ENCODE results near the gene KDM3A. TPM values are rescaled to one million over a fixed set of nuclear protein-coding genes. Genes with fewer than 3 reads are reported as not detected.

The KDM3A gene
- total RNA-seq, 1 experiment from 2014 or later: 52.6 TPM

GRCh38 chr2:86400321-86400720 is 40.9 kb upstream of the KDM3A start:
- POLR2A ChIA-PET: no interaction called here
- H3K9ac ChIP-seq (ENCODE audit: low read length): no peak overlapping the region
- H3K27me3 ChIP-seq (ENCODE audit: insufficient read depth, low read length): no peaks in the 10 kb centered on the region
- ATAC-seq (no peak), DNase-seq (ENCODE audit: low read depth, low spot score) (no peak)
- intact Hi-C loops (cut with micrococcal nuclease): no loop called here
- no peaks in the 10 kb centered on the region for H4K20me1 ChIP-seq (ENCODE audit: insufficient read depth)
- H3K9me3 ChIP-seq (ENCODE audit: control insufficient read depth in 1 of 2, insufficient read depth in 1 of 2, low read depth in 1 of 2, low read length in 2 of 2): no peaks in the 10 kb centered on the region
- no peak overlapping the region for H3K27ac ChIP-seq (ENCODE audit: low read depth, low read length)
- no peak overlapping the region for H3K4me2 ChIP-seq (ENCODE audit: low read length)
- RAD21 ChIA-PET (ENCODE audit: low non-redundant PET in 1 of 2, low total read pairs in 2 of 2, uncharacterized antibody in 2 of 2, unreplicated experiment in 2 of 2): interaction anchor here in 1 of 2 experiments (0.7 kb wide), 1 partner anchor 207 kb away, joined by 4 read pairs; no protein-coding TSS in a partner anchor
- no peaks in the 10 kb centered on the region for H3K36me3 ChIP-seq (ENCODE audit: control insufficient read depth in 1 of 2, insufficient read depth in 2 of 2, low read length in 2 of 2)
- no peak overlapping the region for H2AFZ ChIP-seq (ENCODE audit: low read depth, low read length, poor library complexity, severe bottlenecking)
- no TSS peak for BruUV-seq (replicated peaks)
- CTCF ChIA-PET: no interaction called here
- H3K79me2 ChIP-seq (ENCODE audit: insufficient read depth, low read length): no peaks in the 10 kb centered on the region
- TF ChIP-seq TCF7L2 (IDR thresholded peaks at IDR 0.05; ENCODE audit: borderline replicate concordance, extremely low read depth, insufficient read depth, insufficient read length) (no peak), CBX3 (IDR thresholded peaks at IDR 0.05; ENCODE audit: low read depth) (no peak), POLR2AphosphoS5 (IDR thresholded peaks at IDR 0.05; ENCODE audit: low read depth, low read length) (no peak), RAD21 (IDR thresholded peaks at IDR 0.05; ENCODE audit: low read depth) (no peak), EGR1 (IDR thresholded peaks at IDR 0.05; ENCODE audit: low read depth) (no peak), FOSL1 (IDR thresholded peaks at IDR 0.05; ENCODE audit: low read depth) (no peak), SIN3A (IDR thresholded peaks at IDR 0.05; ENCODE audit: low read depth) (no peak), JUND (IDR thresholded peaks at IDR 0.05) (no peak)
- H3K4me3 ChIP-seq (replicated peaks in 1 of 2; ENCODE audit: low read depth in 1 of 2, low read length in 2 of 2): no peak overlapping the region
- H3K9me2 ChIP-seq (ENCODE audit: insufficient read depth): 0 out of 2 replicates have a peak, but pooled peaks cover 7% of the 10 kb centered on the region
- H3K4me1 ChIP-seq (ENCODE audit: control insufficient read depth in 1 of 2, insufficient read depth in 2 of 2, low read length in 2 of 2): no peaks in the 10 kb centered on the region

- no peaks in the 10 kb centered on the region for H3K79me2 ChIP-seq (ENCODE audit: insufficient read depth, low read length)
- H4K20me1 ChIP-seq (ENCODE audit: insufficient read depth): no peaks in the 10 kb centered on the region
- BruUV-seq (replicated peaks): no TSS peak
- H3K9me2 ChIP-seq (ENCODE audit: insufficient read depth): no peaks in the 10 kb centered on the region
- H3K27me3 ChIP-seq (ENCODE audit: insufficient read depth, low read length): no peaks in the 10 kb centered on the region
- DNase-seq (ENCODE audit: low read depth, low spot score): no peak
- RAD21 ChIA-PET (ENCODE audit: low non-redundant PET in 1 of 2, low total read pairs in 2 of 2, uncharacterized antibody in 2 of 2, unreplicated experiment in 2 of 2): no interaction called here
- H3K4me1 ChIP-seq (ENCODE audit: control insufficient read depth in 1 of 2, insufficient read depth in 2 of 2, low read length in 2 of 2): no peaks in the 10 kb centered on the region
- H3K4me3 ChIP-seq (replicated peaks in 1 of 2; ENCODE audit: low read depth in 1 of 2, low read length in 2 of 2): no peak overlapping the region
- POLR2A ChIA-PET: no interaction called here
- ATAC-seq: no peak
- no peaks in the 10 kb centered on the region for H3K36me3 ChIP-seq (ENCODE audit: control insufficient read depth in 1 of 2, insufficient read depth in 2 of 2, low read length in 2 of 2)
- no peaks in the 10 kb centered on the region for H3K9me3 ChIP-seq (ENCODE audit: control insufficient read depth in 1 of 2, insufficient read depth in 1 of 2, low read depth in 1 of 2, low read length in 2 of 2)
- no peak overlapping the region for H3K4me2 ChIP-seq (ENCODE audit: low read length)
- intact Hi-C loops (cut with micrococcal nuclease): no loop called here
- CTCF ChIA-PET: no interaction called here
- H3K27ac ChIP-seq (ENCODE audit: low read depth, low read length): no peak overlapping the region
- H3K9ac ChIP-seq (ENCODE audit: low read length): no peak overlapping the region
- H2AFZ ChIP-seq (ENCODE audit: low read depth, low read length, poor library complexity, severe bottlenecking): no peak overlapping the region
- TF ChIP-seq POLR2AphosphoS5 (IDR thresholded peaks at IDR 0.05; ENCODE audit: low read depth, low read length) (no peak), CEBPB (IDR thresholded peaks at IDR 0.05; ENCODE audit: low read depth) (no peak), YY1 (IDR thresholded peaks at IDR 0.05; ENCODE audit: extremely low read depth, insufficient replicate concordance, low read depth, low read length) (no peak), SIN3A (IDR thresholded peaks at IDR 0.05; ENCODE audit: low read depth) (no peak), SP1 (IDR thresholded peaks at IDR 0.05; ENCODE audit: low read depth) (no peak), CTCF (IDR thresholded peaks at IDR 0.05 in 2 of 3, conservative IDR thresholded peaks at IDR 0.05 in 1 of 3; ENCODE audit: borderline replicate concordance in 1 of 3, insufficient read depth in 1 of 3, low read depth in 2 of 3, low read length in 2 of 3) (no peak), JUND (IDR thresholded peaks at IDR 0.05) (no peak), ZNF274 (IDR thresholded peaks at IDR 0.05; ENCODE audit: low read depth, low read length) (no peak), MAX (IDR thresholded peaks at IDR 0.05) (no peak), TCF7L2 (IDR thresholded peaks at IDR 0.05; ENCODE audit: borderline replicate concordance, extremely low read depth, insufficient read depth, insufficient read length) (no peak), RAD21 (IDR thresholded peaks at IDR 0.05; ENCODE audit: low read depth) (no peak), CBX3 (IDR thresholded peaks at IDR 0.05; ENCODE audit: low read depth) (no peak), EGR1 (IDR thresholded peaks at IDR 0.05; ENCODE audit: low read depth) (no peak), ELF1 (IDR thresholded peaks at IDR 0.05; ENCODE audit: borderline replicate concordance, low read depth) (no peak), FOSL1 (IDR thresholded peaks at IDR 0.05; ENCODE audit: low read depth) (no peak), SRF (IDR thresholded peaks at IDR 0.05; ENCODE audit: low read depth) (no peak)
- TF ChIP-seq, protein P1, sequence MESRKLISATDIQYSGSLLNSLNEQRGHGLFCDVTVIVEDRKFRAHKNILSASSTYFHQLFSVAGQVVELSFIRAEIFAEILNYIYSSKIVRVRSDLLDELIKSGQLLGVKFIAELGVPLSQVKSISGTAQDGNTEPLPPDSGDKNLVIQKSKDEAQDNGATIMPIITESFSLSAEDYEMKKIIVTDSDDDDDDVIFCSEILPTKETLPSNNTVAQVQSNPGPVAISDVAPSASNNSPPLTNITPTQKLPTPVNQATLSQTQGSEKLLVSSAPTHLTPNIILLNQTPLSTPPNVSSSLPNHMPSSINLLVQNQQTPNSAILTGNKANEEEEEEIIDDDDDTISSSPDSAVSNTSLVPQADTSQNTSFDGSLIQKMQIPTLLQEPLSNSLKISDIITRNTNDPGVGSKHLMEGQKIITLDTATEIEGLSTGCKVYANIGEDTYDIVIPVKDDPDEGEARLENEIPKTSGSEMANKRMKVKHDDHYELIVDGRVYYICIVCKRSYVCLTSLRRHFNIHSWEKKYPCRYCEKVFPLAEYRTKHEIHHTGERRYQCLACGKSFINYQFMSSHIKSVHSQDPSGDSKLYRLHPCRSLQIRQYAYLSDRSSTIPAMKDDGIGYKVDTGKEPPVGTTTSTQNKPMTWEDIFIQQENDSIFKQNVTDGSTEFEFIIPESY (IDR thresholded peaks at IDR 0.05; ENCODE audit: extremely low read depth, insufficient replicate concordance, low read length): no peak
Measured at GRCh38 chr2:86410581-86410980, 30.6 kb upstream of the KDM3A start.
